Ishikawa (cell line): Measurements from ENCODE around the gene PRODH2.

Experiments used
- EP300 ChIP-seq: IDR thresholded peaks from 2 replicates; pipeline ENCODE4 v1.6.1; 2012; ENCODE audit warnings: borderline replicate concordance
- RAD21 ChIP-seq: IDR thresholded peaks from 2 replicates; pipeline ENCODE4 v1.6.1; 2012; ENCODE audit warnings: low read depth
- TAF1 ChIP-seq: IDR thresholded peaks from 2 replicates; pipeline ENCODE4 v1.6.1; 2012; ENCODE audit warnings: low read depth, mild to moderate bottlenecking
- TEAD4 ChIP-seq: IDR thresholded peaks from 2 replicates; pipeline ENCODE4 v1.6.1; 2012
- YY1 ChIP-seq: IDR thresholded peaks from 2 replicates; pipeline ENCODE4 v1.6.1; 2012; ENCODE audit warnings: low read depth
- TF ChIP-seq, protein P1 (sequence below): IDR thresholded peaks from 2 replicates; pipeline ENCODE4 v1.6.1; 2012
- TF ChIP-seq, protein P2 (sequence below): IDR thresholded peaks from 2 replicates; pipeline ENCODE4 v1.6.1; 2012

DNA sequence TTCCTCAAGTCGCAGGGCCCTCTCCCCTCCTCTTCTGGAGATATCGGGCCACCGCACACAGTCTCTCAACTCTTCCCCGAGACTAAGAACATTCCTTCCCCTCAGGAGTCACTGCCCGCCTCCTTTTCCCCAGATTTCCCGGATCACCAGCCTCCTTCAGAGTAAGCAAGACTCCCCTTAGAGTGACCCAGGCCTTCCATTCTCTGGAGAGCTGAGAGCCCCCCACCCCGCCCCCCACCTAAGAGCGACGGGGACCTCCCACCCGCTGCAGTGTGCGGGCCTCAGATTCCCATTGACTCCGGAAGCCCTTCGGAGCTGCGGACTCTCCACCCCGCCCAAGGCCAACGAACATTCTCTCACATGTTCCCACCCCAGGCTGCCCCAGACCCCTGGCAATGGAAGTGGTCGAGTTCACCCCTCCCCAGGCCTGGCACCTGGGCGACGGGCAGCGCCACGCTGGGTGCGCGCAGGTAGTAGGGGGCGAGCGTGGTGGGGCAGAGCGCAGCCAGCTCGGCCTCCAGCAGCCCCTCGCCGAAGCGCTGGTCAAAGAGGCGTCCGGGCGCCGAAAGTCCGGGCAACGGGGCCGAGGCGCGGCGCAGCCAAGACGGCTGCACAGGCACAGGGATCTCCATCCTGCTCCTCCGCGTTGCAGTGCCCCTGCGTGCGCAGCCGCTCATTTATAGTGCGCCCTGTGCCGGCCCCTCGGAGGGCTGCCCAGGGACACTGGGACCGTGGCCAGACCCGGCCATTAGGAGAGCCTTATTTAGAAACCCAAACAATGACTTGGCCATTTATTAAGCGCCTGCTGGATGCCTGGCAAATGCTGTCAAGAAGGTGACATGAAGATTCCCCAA lies 56.0 kb downstream of the PRODH2 start, which contains the start of gene HSPB6:
- TF ChIP-seq, protein P1, sequence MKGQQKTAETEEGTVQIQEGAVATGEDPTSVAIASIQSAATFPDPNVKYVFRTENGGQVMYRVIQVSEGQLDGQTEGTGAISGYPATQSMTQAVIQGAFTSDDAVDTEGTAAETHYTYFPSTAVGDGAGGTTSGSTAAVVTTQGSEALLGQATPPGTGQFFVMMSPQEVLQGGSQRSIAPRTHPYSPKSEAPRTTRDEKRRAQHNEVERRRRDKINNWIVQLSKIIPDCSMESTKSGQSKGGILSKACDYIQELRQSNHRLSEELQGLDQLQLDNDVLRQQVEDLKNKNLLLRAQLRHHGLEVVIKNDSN = no peak
- no peak for TF ChIP-seq TAF1
- no peak for TF ChIP-seq TEAD4
- TF ChIP-seq, protein P2, sequence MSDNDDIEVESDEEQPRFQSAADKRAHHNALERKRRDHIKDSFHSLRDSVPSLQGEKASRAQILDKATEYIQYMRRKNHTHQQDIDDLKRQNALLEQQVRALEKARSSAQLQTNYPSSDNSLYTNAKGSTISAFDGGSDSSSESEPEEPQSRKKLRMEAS = no peak
- no peak for TF ChIP-seq RAD21
- no peak for TF ChIP-seq YY1
- no peak for TF ChIP-seq EP300
